ENCODE results near the gene NXPH3.

The NXPH3 gene

GRCh38 chr17:49576088-49576916, 631 bp downstream of the NXPH3 start:
- DNase-seq (ENCODE audit: low read depth): peak; percentile 39

GRCh38 chr17:49576917-49577649, 1.4 kb downstream of the NXPH3 start:
- no peak for DNase-seq (ENCODE audit: low read depth)

- DNase-seq (ENCODE audit: low read depth): no peak
Observed at GRCh38 chr17:49577650-49577934, 1.9 kb downstream of the NXPH3 start.

- no peak for DNase-seq (ENCODE audit: low read depth)
Observed at GRCh38 chr17:49577963-49578362, 2.3 kb downstream of the NXPH3 start.

- DNase-seq (ENCODE audit: low read depth): no peak
Observed at GRCh38 chr17:49578414-49578813, 2.7 kb downstream of the NXPH3 start.

- DNase-seq (ENCODE audit: low read depth): no peak
Observed at GRCh38 chr17:49578952-49579500, 3.4 kb downstream of the NXPH3 start.

- DNase-seq (ENCODE audit: low read depth): no peak
Observed at GRCh38 chr17:49579522-49579921, 3.9 kb downstream of the NXPH3 start.

- DNase-seq (ENCODE audit: low read depth): no peak
Observed at GRCh38 chr17:49580055-49580721, 4.5 kb downstream of the NXPH3 start.

- no peak for DNase-seq (ENCODE audit: low read depth)
Observed at GRCh38 chr17:49580981-49581647, 5.4 kb downstream of the NXPH3 start.

GRCh38 chr17:49581648-49581998, 6.0 kb downstream of the NXPH3 start:
- no peak for DNase-seq (ENCODE audit: low read depth)

- no peak for DNase-seq (ENCODE audit: low read depth)
Observed at GRCh38 chr17:49582055-49582722, 6.5 kb downstream of the NXPH3 start.

- DNase-seq (ENCODE audit: low read depth): no peak
Observed at GRCh38 chr17:49582789-49583188, 7.1 kb downstream of the NXPH3 start.

GRCh38 chr17:49583226-49583625, 7.6 kb downstream of the NXPH3 start:
- no peak for DNase-seq (ENCODE audit: low read depth)

- DNase-seq (ENCODE audit: low read depth): no peak
Observed at GRCh38 chr17:49583889-49584288, 8.2 kb downstream of the NXPH3 start.

GRCh38 chr17:49585422-49586027, 9.9 kb downstream of the NXPH3 start:
- DNase-seq (ENCODE audit: low read depth): no peak

GRCh38 chr17:49587366-49588073, 11.8 kb downstream of the NXPH3 start:
- DNase-seq (ENCODE audit: low read depth): no peak

- DNase-seq (ENCODE audit: low read depth): no peak
Observed at GRCh38 chr17:49588312-49588711, 12.6 kb downstream of the NXPH3 start.

GRCh38 chr17:49588726-49589576, 13.3 kb downstream of the NXPH3 start:
- DNase-seq (ENCODE audit: low read depth): peak; percentile 82

GRCh38 chr17:49589577-49589927, 13.9 kb downstream of the NXPH3 start:
- no peak for DNase-seq (ENCODE audit: low read depth)

- no peak for DNase-seq (ENCODE audit: low read depth)
Observed at GRCh38 chr17:49590874-49591273, 15.2 kb downstream of the NXPH3 start.
